Mesenteric fat pad (tissue), 1 donor: Measurements from ENCODE around the gene HEATR3. TPM values are rescaled to one million over a fixed set of nuclear protein-coding genes. Genes with fewer than 3 reads are reported as not detected.

ENCODE experiments used
- DNase-seq: peaks from one replicate; pipeline ENCODE4 v3.0.0-alpha.2; 2020; ENCODE audit warnings: low spot score
- long read RNA-seq: library from polyadenylated mRNA; unstranded; transcript quantifications from one replicate; pipeline ENCODE4 v2.0.0, GENCODE V29; 2020
- total RNA-seq: library from RNA; stranded (reverse); fragmentation: NEBNext Ultra II Directional; extraction: Animal tissue kit (Norgen Biotek cat#: 25700); gene quantifications from one replicate; pipeline ENCODE4 v1.2.1, GENCODE V29; 2021
- donor health status: DM: yes; HTN: yes; CAD: no.

HEATR3 gene
- 22.4 TPM for total RNA-seq
- long read RNA-seq, transcript HEATR3-201 (15 exons, 3,560 nt): major isoform, 6 of 9 reads
- long read RNA-seq, partial matches to known transcripts: 0 of 9 reads
- long read RNA-seq, other reads (novel, unspliced or antisense): 3 of 9 reads

- DNase-seq: peak; percentile 97
These were observed at the start of gene HEATR3 for GRCh38 chr16:50065624-50066481. HEATR3 (plus strand) TSS chr16:50065970; CDS start chr16:50066132, 162 bp downstream.

- DNase-seq: no peak
These were observed 48.2 kb upstream of the HEATR3 start for GRCh38 chr16:50017553-50017952.

- no peak for DNase-seq
These were observed 44.2 kb upstream of the HEATR3 start for GRCh38 chr16:50021544-50021943.

- DNase-seq: no peak
These were observed 42.1 kb upstream of the HEATR3 start for GRCh38 chr16:50023641-50024040.

GRCh38 chr16:50024207-50024606, 41.6 kb upstream of the HEATR3 start:
- no peak for DNase-seq

- DNase-seq: peak; percentile 97
These were observed 40.9 kb upstream of the HEATR3 start, which contains the start of gene CNEP1R1 for GRCh38 chr16:50024684-50025536. CNEP1R1 (plus strand) TSS chr16:50025225; CDS start chr16:50025316, 91 bp downstream.

- no peak for DNase-seq
These were observed 40.2 kb upstream of the HEATR3 start for GRCh38 chr16:50025537-50025931.

- DNase-seq: no peak
These were observed 37.9 kb upstream of the HEATR3 start for GRCh38 chr16:50027829-50028228.

- no peak for DNase-seq
These were observed 30.2 kb upstream of the HEATR3 start for GRCh38 chr16:50035468-50035992.

- no peak for DNase-seq
These were observed 29.3 kb upstream of the HEATR3 start for GRCh38 chr16:50036426-50036825.

GRCh38 chr16:50037662-50038220, 28.0 kb upstream of the HEATR3 start:
- no peak for DNase-seq

- no peak for DNase-seq
These were observed 27.5 kb upstream of the HEATR3 start for GRCh38 chr16:50038286-50038685.

GRCh38 chr16:50038756-50039529, 26.8 kb upstream of the HEATR3 start:
- DNase-seq: no peak

- DNase-seq: no peak
These were observed 25.8 kb upstream of the HEATR3 start for GRCh38 chr16:50040018-50040417.

GRCh38 chr16:50040710-50041109, 25.1 kb upstream of the HEATR3 start:
- DNase-seq: no peak

GRCh38 chr16:50043358-50043757, 22.4 kb upstream of the HEATR3 start:
- DNase-seq: no peak

GRCh38 chr16:50045412-50045811, 20.4 kb upstream of the HEATR3 start:
- no peak for DNase-seq

GRCh38 chr16:50046853-50047252, 18.9 kb upstream of the HEATR3 start:
- DNase-seq: no peak

GRCh38 chr16:50047864-50048263, 17.9 kb upstream of the HEATR3 start:
- DNase-seq: no peak

- no peak for DNase-seq
These were observed 15.0 kb upstream of the HEATR3 start for GRCh38 chr16:50050802-50051201.
